Endothelial cell (in vitro differentiated cells): Measurements from ENCODE around the gene JPT1. TPM values are rescaled to one million over a fixed set of nuclear protein-coding genes. Genes with fewer than 3 reads are reported as not detected.
A peak's percentile ranks its signal among the peaks of the same experiment; 100 is the strongest.

Experiments used
- DNase-seq: peaks from one replicate; pipeline ENCODE4 v3.0.0; 2021; ENCODE audit warnings: low spot score
- H3K27ac Mint-ChIP-seq: one replicate; pipeline ENCODE4 v1.8.0; 2021; ENCODE audit warnings: mixed read lengths, inconsistent platforms; ENCODE audit not compliant: unreplicated experiment
- H3K27me3 Mint-ChIP-seq: one replicate; pipeline ENCODE4 v1.8.0; 2021; ENCODE audit warnings: mild to moderate bottlenecking, moderate library complexity, mixed read lengths, inconsistent platforms; ENCODE audit not compliant: unreplicated experiment
- H3K36me3 Mint-ChIP-seq: one replicate; pipeline ENCODE4 v1.8.0; 2021; ENCODE audit warnings: mild to moderate bottlenecking, low read depth, mixed read lengths, inconsistent platforms; ENCODE audit not compliant: unreplicated experiment
- H3K4me1 Mint-ChIP-seq: one replicate; pipeline ENCODE4 v1.8.0; 2021; ENCODE audit warnings: mild to moderate bottlenecking, mixed read lengths, inconsistent platforms; ENCODE audit not compliant: unreplicated experiment
- H3K4me3 Mint-ChIP-seq: one replicate; pipeline ENCODE4 v1.8.0; 2021; ENCODE audit warnings: mild to moderate bottlenecking, mixed read lengths, inconsistent platforms; ENCODE audit not compliant: unreplicated experiment
- H3K9me3 Mint-ChIP-seq: one replicate; pipeline ENCODE4 v1.8.0; 2021; ENCODE audit warnings: mixed read lengths, inconsistent platforms; ENCODE audit not compliant: unreplicated experiment
- total RNA-seq: library from RNA; stranded (reverse); fragmentation: NEBNext Ultra II Directional; extraction: Animal tissue kit (Norgen Biotek cat#: 25700); gene quantifications from one replicate; pipeline ENCODE4 v1.2.1, GENCODE V29; 2021; ENCODE audit not compliant: unreplicated experiment
- TF ChIP-seq, protein P1 (sequence below): fragments of 200-600 bp; sonication (generic); IDR thresholded peaks from one replicate; pipeline ENCODE4 v1.5.0; 2021; ENCODE audit warnings: antibody characterized with exemption; ENCODE audit not compliant: unreplicated experiment

The JPT1 gene
- total RNA-seq, 1 donor from 2014 or later, result 115 TPM

DNA sequence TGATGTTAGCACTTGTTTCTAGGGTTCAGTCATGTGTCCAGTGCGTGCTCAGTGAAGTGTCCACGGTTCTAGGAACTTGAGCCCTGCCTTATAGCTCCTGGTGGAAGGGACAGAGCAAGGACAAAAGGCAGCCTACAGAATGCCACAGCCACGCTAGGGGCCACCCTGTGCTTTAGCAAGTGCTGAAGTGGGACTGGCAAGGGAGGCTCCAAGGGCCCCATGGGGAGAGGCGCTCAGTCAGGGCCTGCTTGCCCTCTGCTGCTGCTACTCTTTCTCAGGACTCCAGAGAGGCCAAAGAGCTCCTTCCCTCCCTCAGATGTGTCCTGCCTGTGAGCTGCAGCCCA is 29.5 kb downstream of the JPT1 start:
- Mint-ChIP-seq H3K27me3 (peaks cover 5% of the 10 kb centered on the region), H3K27ac (no peak overlapping the region), H3K36me3 (peaks cover 26% of the 10 kb centered on the region), H3K4me3 (no peak overlapping the region), H3K9me3 (no peaks in the 10 kb centered on the region), H3K4me1 (peaks cover 21% of the 10 kb centered on the region)
- TF ChIP-seq, protein P1, sequence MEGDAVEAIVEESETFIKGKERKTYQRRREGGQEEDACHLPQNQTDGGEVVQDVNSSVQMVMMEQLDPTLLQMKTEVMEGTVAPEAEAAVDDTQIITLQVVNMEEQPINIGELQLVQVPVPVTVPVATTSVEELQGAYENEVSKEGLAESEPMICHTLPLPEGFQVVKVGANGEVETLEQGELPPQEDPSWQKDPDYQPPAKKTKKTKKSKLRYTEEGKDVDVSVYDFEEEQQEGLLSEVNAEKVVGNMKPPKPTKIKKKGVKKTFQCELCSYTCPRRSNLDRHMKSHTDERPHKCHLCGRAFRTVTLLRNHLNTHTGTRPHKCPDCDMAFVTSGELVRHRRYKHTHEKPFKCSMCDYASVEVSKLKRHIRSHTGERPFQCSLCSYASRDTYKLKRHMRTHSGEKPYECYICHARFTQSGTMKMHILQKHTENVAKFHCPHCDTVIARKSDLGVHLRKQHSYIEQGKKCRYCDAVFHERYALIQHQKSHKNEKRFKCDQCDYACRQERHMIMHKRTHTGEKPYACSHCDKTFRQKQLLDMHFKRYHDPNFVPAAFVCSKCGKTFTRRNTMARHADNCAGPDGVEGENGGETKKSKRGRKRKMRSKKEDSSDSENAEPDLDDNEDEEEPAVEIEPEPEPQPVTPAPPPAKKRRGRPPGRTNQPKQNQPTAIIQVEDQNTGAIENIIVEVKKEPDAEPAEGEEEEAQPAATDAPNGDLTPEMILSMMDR, result no peak
- no peak for DNase-seq

DNA sequence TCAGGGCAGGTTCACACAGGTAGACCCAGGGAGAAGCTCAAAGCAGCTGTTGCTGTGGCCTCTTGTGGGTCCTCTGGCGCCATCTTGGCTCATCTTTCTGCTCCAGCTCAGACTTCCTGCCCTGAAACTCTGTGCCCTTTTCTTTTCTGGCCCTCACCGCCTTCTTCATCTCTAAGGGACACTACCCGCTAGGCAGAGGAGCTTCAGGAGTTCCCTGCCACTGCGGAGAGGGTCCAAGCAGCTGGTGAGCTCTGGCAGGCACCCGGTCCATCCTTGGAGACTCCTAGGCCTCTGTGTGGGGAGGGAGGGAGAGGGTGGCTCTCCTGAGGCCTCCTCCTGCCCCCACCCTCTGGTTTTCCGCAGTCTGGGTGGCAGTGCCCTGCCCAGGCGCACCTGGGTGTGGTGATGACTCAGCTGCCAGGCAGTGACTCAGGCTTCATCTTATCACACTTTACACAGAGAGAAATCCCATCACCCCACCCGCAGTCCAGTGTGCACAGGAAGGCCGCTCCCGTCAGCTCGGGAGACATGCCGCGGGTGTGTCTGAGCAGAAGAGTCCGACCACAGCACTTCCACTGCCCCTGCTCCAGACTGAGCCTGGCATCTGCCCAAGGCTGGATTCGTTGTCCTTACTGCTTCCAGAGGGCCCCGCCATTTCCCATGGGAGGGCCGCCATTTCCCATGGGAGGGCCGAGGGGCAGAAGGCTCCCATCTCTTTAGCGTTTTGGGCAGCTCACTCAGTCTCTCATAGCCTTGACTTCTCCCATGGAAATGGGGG is 30.1 kb downstream of the JPT1 start:
- Mint-ChIP-seq H3K9me3 (no peaks in the 10 kb centered on the region), H3K27ac (no peak overlapping the region), H3K4me1 (peaks cover 19% of the 10 kb centered on the region), H3K27me3 (peaks cover 5% of the 10 kb centered on the region), H3K4me3 (no peak overlapping the region), H3K36me3 (peaks cover 26% of the 10 kb centered on the region)
- DNase-seq, result no peak
- TF ChIP-seq, protein P1, result no peak

- peak overlapping the region; percentile 78 for H3K27ac Mint-ChIP-seq
- TF ChIP-seq, protein P1, result no peak
- no peak for DNase-seq
- H3K4me1 Mint-ChIP-seq, result peaks cover 52% of the 10 kb centered on the region
- H3K36me3 Mint-ChIP-seq, result peaks cover 35% of the 10 kb centered on the region
- H3K9me3 Mint-ChIP-seq, result no peaks in the 10 kb centered on the region
- peaks cover 1% of the 10 kb centered on the region for H3K27me3 Mint-ChIP-seq
- no peak overlapping the region for H3K4me3 Mint-ChIP-seq
Observed at GRCh38 chr17:75118307-75118706, 36.0 kb downstream of the JPT1 start.

GRCh38 chr17:75116737-75117136 is 37.6 kb downstream of the JPT1 start:
- Mint-ChIP-seq H3K27ac (peak overlapping the region; percentile 70), H3K36me3 (peaks cover 39% of the 10 kb centered on the region), H3K4me3 (no peak overlapping the region), H3K27me3 (peaks cover 4% of the 10 kb centered on the region), H3K9me3 (no peaks in the 10 kb centered on the region), H3K4me1 (peaks cover 60% of the 10 kb centered on the region)
- DNase-seq, result no peak
- TF ChIP-seq, protein P1, result no peak

DNA sequence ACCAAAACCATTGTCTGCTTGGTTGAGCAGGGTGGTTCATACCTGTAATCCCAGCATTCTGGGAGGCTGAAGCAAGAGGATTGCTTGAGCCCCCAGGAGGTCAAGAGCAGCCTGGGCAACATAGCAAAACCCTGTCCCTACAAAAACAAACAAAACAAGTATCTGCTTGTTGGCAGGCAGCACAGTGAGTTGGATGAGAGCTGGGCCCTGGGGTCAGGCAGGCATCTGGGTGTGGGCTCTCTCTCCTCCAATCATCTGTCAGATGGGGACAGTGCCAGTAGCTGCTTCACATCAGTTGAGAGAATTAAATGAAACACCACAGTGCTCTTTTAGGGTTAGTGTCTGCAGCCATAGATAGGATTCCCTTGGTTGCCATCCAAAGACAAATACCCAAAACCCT is 38.8 kb downstream of the JPT1 start:
- Mint-ChIP-seq H3K4me1 (peaks cover 64% of the 10 kb centered on the region), H3K27ac (no peak overlapping the region), H3K27me3 (peaks cover 5% of the 10 kb centered on the region), H3K9me3 (no peaks in the 10 kb centered on the region), H3K36me3 (peaks cover 34% of the 10 kb centered on the region), H3K4me3 (peak overlapping the region; percentile 7)
- TF ChIP-seq, protein P1, result no peak
- DNase-seq, result no peak
